HCT116 (cell line): ENCODE data around the gene ZBTB47. TPM values are rescaled to one million over a fixed set of nuclear protein-coding genes. Genes with fewer than 3 reads are reported as not detected.

Source experiments
- ATAC-seq: fragments of 200-7000 bp; cut with Tn5 transposase; 2 replicates; pipeline ENCODE4 v1.9.1; 2020; ENCODE audit warnings: mild to moderate bottlenecking, moderate library complexity
- BruUV-seq: library from RNA; stranded (reverse); fragments of 400-500 nt; replicated peaks from 2 replicates; lab custom pipeline; 2021; lab: Mats Ljungman, UMichigan
- CTCF ChIA-PET: fragments of 300-600 bp; sonication (Branson Sonifier 250); formaldehyde crosslinking; loops from one replicate; lab custom pipeline; 2021; ENCODE audit warnings: antibody characterized with exemption; lab: Charles Lee
- POLR2A ChIA-PET: fragments of 300-600, 350-600 bp; sonication (Branson Sonifier 250); formaldehyde crosslinking; loops from one replicate; lab custom pipeline; 2021; ENCODE audit warnings: antibody characterized with exemption; lab: Charles Lee
- RAD21 ChIA-PET, 2 experiments: fragments of 300-600 bp; sonication (Branson Sonifier 250); formaldehyde crosslinking; loops; one replicate each; lab custom pipeline; 2023; ENCODE audit warnings: low total read pairs in 2 of 2; ENCODE audit not compliant: uncharacterized antibody in 2 of 2, unreplicated experiment in 2 of 2, low non-redundant PET in 1 of 2; lab: Charles Lee
- DNase-seq: peaks from one replicate; pipeline ENCODE4 v3.0.0-alpha.2; 2010; ENCODE audit warnings: low read depth, low spot score
- H2AFZ ChIP-seq: fragments of 200-600 bp; shearing (Covaris generic), sonication (generic); 2 replicates; pipeline ENCODE4 v1.6.1; 2017; ENCODE audit warnings: low read depth, mixed run types, mixed read lengths, antibody characterized with exemption, low read length; ENCODE audit not compliant: poor library complexity, severe bottlenecking
- H3K27ac ChIP-seq: 2 replicates; pipeline ENCODE4 v1.5.1; 2012; ENCODE audit warnings: low read depth, low read length
- H3K27me3 ChIP-seq: fragments of 200-600 bp; sonication (generic); 2 replicates; pipeline ENCODE4 v1.6.1; 2016; ENCODE audit warnings: mixed run types, low read length, mixed read lengths; ENCODE audit not compliant: insufficient read depth
- H3K36me3 ChIP-seq, 2 experiments: fragments of 200-500 bp in 1 of 2; fragments of 200-600 bp in 1 of 2; sonication (Bioruptor generic) in 1 of 2; sonication (generic) in 1 of 2; 2 replicates each; pipeline versions ENCODE4 v1.5.1 to v1.6.1; 2014 to 2016; ENCODE audit warnings: low read length in 2 of 2, inconsistent platforms in 1 of 2, mixed read lengths in 1 of 2, mixed run types in 1 of 2; ENCODE audit not compliant: insufficient read depth in 2 of 2, control insufficient read depth in 1 of 2
- H3K4me1 ChIP-seq, 2 experiments: fragments of 200-600 bp in 1 of 2; sonication (generic) in 1 of 2; 2 replicates each; pipeline versions ENCODE4 v1.5.1 to v1.6.1; 2012 to 2017; ENCODE audit warnings: low read length in 2 of 2, inconsistent platforms in 1 of 2, mild to moderate bottlenecking in 1 of 2, mixed read lengths in 1 of 2, mixed run types in 1 of 2, moderate library complexity in 1 of 2; ENCODE audit not compliant: insufficient read depth in 2 of 2, control insufficient read depth in 1 of 2
- H3K4me2 ChIP-seq: fragments of 200-600 bp; sonication (generic); 2 replicates; pipeline ENCODE4 v1.6.1; 2017; ENCODE audit warnings: mixed run types, low read length, mixed read lengths
- H3K4me3 ChIP-seq, 2 experiments: fragments of 200-600 bp in 1 of 2; sonication (generic) in 1 of 2; replicated peaks in 1 of 2; 2 replicates each; pipeline ENCODE4 v1.5.1; 2011 to 2016; ENCODE audit warnings: low read length in 2 of 2, control low read depth in 1 of 2, low read depth in 1 of 2, mild to moderate bottlenecking in 1 of 2, mixed read lengths in 1 of 2, mixed run types in 1 of 2
- H3K79me2 ChIP-seq: fragments of 200-600 bp; sonication (generic); 2 replicates; pipeline ENCODE4 v1.6.1; 2017; ENCODE audit warnings: mild to moderate bottlenecking, mixed run types, low read length, moderate library complexity, mixed read lengths; ENCODE audit not compliant: insufficient read depth
- H3K9ac ChIP-seq: fragments of 200-600 bp; sonication (generic); 2 replicates; pipeline ENCODE4 v1.6.1; 2016; ENCODE audit warnings: low read length, mixed read lengths
- H3K9me2 ChIP-seq: fragments of 200-600 bp; sonication (generic), shearing (Covaris generic); 2 replicates; pipeline ENCODE4 v1.6.1; 2017; ENCODE audit warnings: mixed run types, mild to moderate bottlenecking, moderate library complexity; ENCODE audit not compliant: insufficient read depth
- H3K9me3 ChIP-seq, 2 experiments: fragments of 200-500 bp in 1 of 2; fragments of 200-600 bp in 1 of 2; sonication (Bioruptor generic) in 1 of 2; sonication (generic) in 1 of 2; 2 replicates each; pipeline ENCODE4 v1.6.1; 2014 to 2017; ENCODE audit warnings: low read length in 2 of 2, mixed read lengths in 2 of 2, inconsistent platforms in 1 of 2, low read depth in 1 of 2, mild to moderate bottlenecking in 1 of 2, mixed run types in 1 of 2, moderate library complexity in 1 of 2; ENCODE audit not compliant: control insufficient read depth in 1 of 2, insufficient read depth in 1 of 2
- H4K20me1 ChIP-seq: fragments of 200-600 bp; sonication (generic), shearing (Covaris generic); 2 replicates; pipeline ENCODE4 v1.6.1; 2017; ENCODE audit warnings: mixed run types, mild to moderate bottlenecking, moderate library complexity; ENCODE audit not compliant: insufficient read depth
- CBX3 ChIP-seq: IDR thresholded peaks from 2 replicates; pipeline ENCODE4 v1.6.1; 2012; ENCODE audit warnings: low read depth
- CEBPB ChIP-seq: IDR thresholded peaks from 2 replicates; pipeline ENCODE4 v1.6.1; 2012; ENCODE audit warnings: low read depth
- EGR1 ChIP-seq: IDR thresholded peaks from 2 replicates; pipeline ENCODE4 v1.6.1; 2012; ENCODE audit warnings: low read depth
- ELF1 ChIP-seq: IDR thresholded peaks from 2 replicates; pipeline ENCODE4 v1.6.1; 2012; ENCODE audit warnings: low read depth, borderline replicate concordance
- EZH2phosphoT487 ChIP-seq: fragments of 200-600 bp; IDR thresholded peaks from 2 replicates; pipeline ENCODE4 v1.6.1; 2018; ENCODE audit warnings: antibody characterized with exemption, borderline replicate concordance
- FOSL1 ChIP-seq: IDR thresholded peaks from 2 replicates; pipeline ENCODE4 v1.6.1; 2012; ENCODE audit warnings: low read depth
- JUND ChIP-seq: IDR thresholded peaks from 2 replicates; pipeline ENCODE4 v1.6.1; 2012
- POLR2A ChIP-seq: IDR thresholded peaks from 2 replicates; pipeline ENCODE4 v1.7.0; 2011; ENCODE audit warnings: borderline replicate concordance; ENCODE audit not compliant: insufficient read depth, insufficient read length; ENCODE audit errors: extremely low read depth
- RAD21 ChIP-seq: IDR thresholded peaks from 2 replicates; pipeline ENCODE4 v1.6.1; 2012; ENCODE audit warnings: low read depth, mild to moderate bottlenecking
- SIN3A ChIP-seq: IDR thresholded peaks from 2 replicates; pipeline ENCODE4 v1.6.1; 2012; ENCODE audit warnings: low read depth
- SP1 ChIP-seq: IDR thresholded peaks from 2 replicates; pipeline ENCODE4 v1.6.1; 2012; ENCODE audit warnings: low read depth
- SRF ChIP-seq: IDR thresholded peaks from 2 replicates; pipeline ENCODE4 v1.6.1; 2012; ENCODE audit warnings: low read depth
- TCF7L2 ChIP-seq: IDR thresholded peaks from 2 replicates; pipeline ENCODE4 v1.7.0; 2011; ENCODE audit warnings: borderline replicate concordance, inconsistent platforms; ENCODE audit not compliant: insufficient read depth, insufficient read length; ENCODE audit errors: extremely low read depth
- YY1 ChIP-seq: IDR thresholded peaks from 2 replicates; pipeline ENCODE4 v1.6.1; 2011; ENCODE audit warnings: low read length, low read depth, moderate library complexity, mild to moderate bottlenecking; ENCODE audit not compliant: insufficient replicate concordance; ENCODE audit errors: extremely low read depth
- ZFX ChIP-seq: fragments of 450-650 bp; IDR thresholded peaks from 2 replicates; pipeline ENCODE4 v1.6.1; 2017
- intact Hi-C: fragments of 100-400 bp; cut with micrococcal nuclease; formaldehyde crosslinking; loops from 2 replicates; pipeline ENCODE4 v1.10.0; 2022
- total RNA-seq: library from RNA; stranded (reverse); gene quantifications from one replicate; pipeline ENCODE4 v1.2.1, GENCODE V29; 2021; ENCODE audit not compliant: unreplicated experiment
- TF ChIP-seq, protein P1 (sequence below): IDR thresholded peaks from 2 replicates; pipeline ENCODE4 v1.6.1; 2012
- TF ChIP-seq, protein P2 (sequence below): IDR thresholded peaks from 2 replicates; pipeline ENCODE4 v1.6.1; 2011; ENCODE audit warnings: mild to moderate bottlenecking, low read length, moderate library complexity; ENCODE audit not compliant: insufficient replicate concordance; ENCODE audit errors: extremely low read depth
- TF ChIP-seq, protein P3 (sequence below), 3 experiments: fragments of 200-600 bp in 1 of 3; sonication (generic) in 1 of 3; IDR thresholded peaks in 2 of 3; conservative IDR thresholded peaks in 1 of 3; 2 replicates each; pipeline ENCODE4 v1.5.1; 2012 to 2017; ENCODE audit warnings: low read depth in 2 of 3, low read length in 2 of 3, antibody characterized with exemption in 1 of 3, borderline replicate concordance in 1 of 3, control low read depth in 1 of 3, mild to moderate bottlenecking in 1 of 3, mixed read lengths in 1 of 3, mixed run types in 1 of 3, moderate library complexity in 1 of 3; ENCODE audit not compliant: insufficient read depth in 1 of 3
- TF ChIP-seq, protein P4 (sequence below): IDR thresholded peaks from 2 replicates; pipeline ENCODE4 v1.6.1; 2012
- TF ChIP-seq, protein P5 (sequence below): IDR thresholded peaks from 2 replicates; pipeline ENCODE4 v1.6.1; 2012; ENCODE audit warnings: low read depth

The ZBTB47 gene
- total RNA-seq, 1 experiment from 2014 or later = 6.3 TPM

DNA sequence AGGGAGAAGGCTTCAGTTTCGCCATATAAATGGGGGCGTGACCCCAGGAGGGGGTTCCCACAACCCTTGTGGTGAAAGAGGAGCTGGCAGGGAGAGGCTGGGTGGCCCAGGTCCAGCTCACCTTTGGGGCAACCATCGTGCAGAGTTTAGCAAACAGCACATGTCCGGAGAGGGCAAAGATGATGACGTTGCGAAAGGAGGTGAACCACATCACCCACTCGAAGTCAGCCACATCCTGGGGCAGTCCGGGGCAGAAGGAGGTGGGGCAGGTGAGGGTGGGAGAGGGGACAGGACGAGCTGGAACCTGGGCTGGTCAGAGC lies 45.4 kb downstream of the ZBTB47 start:
- no peak overlapping the region for H2AFZ ChIP-seq
- no peak overlapping the region for H3K9ac ChIP-seq
- H3K79me2 ChIP-seq = no peaks in the 10 kb centered on the region
- intact Hi-C loops = no loop called here
- H3K27ac ChIP-seq = no peak overlapping the region
- no peak overlapping the region for H3K4me2 ChIP-seq
- H3K4me3 ChIP-seq = no peak overlapping the region
- H3K27me3 ChIP-seq = 0 out of 2 replicates have a peak, but pooled peaks cover 3% of the 10 kb centered on the region
- H4K20me1 ChIP-seq = no peaks in the 10 kb centered on the region
- H3K4me1 ChIP-seq = peaks cover 0 to 3% of the 10 kb centered on the region in 2 experiments; a peak in 1 of 4 replicates
- DNase-seq = no peak
- CTCF ChIA-PET = no interaction called here
- ATAC-seq = no peak
- no peaks in the 10 kb centered on the region for H3K36me3 ChIP-seq
- BruUV-seq = no TSS peak
- TF ChIP-seq POLR2A = no peak
- TF ChIP-seq CBX3 = no peak
- TF ChIP-seq, protein P1, sequence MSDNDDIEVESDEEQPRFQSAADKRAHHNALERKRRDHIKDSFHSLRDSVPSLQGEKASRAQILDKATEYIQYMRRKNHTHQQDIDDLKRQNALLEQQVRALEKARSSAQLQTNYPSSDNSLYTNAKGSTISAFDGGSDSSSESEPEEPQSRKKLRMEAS = no peak
- TF ChIP-seq, protein P2, sequence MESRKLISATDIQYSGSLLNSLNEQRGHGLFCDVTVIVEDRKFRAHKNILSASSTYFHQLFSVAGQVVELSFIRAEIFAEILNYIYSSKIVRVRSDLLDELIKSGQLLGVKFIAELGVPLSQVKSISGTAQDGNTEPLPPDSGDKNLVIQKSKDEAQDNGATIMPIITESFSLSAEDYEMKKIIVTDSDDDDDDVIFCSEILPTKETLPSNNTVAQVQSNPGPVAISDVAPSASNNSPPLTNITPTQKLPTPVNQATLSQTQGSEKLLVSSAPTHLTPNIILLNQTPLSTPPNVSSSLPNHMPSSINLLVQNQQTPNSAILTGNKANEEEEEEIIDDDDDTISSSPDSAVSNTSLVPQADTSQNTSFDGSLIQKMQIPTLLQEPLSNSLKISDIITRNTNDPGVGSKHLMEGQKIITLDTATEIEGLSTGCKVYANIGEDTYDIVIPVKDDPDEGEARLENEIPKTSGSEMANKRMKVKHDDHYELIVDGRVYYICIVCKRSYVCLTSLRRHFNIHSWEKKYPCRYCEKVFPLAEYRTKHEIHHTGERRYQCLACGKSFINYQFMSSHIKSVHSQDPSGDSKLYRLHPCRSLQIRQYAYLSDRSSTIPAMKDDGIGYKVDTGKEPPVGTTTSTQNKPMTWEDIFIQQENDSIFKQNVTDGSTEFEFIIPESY = no peak
- no peak for TF ChIP-seq TCF7L2
- no peak for TF ChIP-seq SRF
- no peak for TF ChIP-seq JUND
- no peak for TF ChIP-seq ZFX
- TF ChIP-seq, protein P3, sequence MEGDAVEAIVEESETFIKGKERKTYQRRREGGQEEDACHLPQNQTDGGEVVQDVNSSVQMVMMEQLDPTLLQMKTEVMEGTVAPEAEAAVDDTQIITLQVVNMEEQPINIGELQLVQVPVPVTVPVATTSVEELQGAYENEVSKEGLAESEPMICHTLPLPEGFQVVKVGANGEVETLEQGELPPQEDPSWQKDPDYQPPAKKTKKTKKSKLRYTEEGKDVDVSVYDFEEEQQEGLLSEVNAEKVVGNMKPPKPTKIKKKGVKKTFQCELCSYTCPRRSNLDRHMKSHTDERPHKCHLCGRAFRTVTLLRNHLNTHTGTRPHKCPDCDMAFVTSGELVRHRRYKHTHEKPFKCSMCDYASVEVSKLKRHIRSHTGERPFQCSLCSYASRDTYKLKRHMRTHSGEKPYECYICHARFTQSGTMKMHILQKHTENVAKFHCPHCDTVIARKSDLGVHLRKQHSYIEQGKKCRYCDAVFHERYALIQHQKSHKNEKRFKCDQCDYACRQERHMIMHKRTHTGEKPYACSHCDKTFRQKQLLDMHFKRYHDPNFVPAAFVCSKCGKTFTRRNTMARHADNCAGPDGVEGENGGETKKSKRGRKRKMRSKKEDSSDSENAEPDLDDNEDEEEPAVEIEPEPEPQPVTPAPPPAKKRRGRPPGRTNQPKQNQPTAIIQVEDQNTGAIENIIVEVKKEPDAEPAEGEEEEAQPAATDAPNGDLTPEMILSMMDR (IDR thresholded peaks at IDR 0.05 in 2 of 3, conservative IDR thresholded peaks at IDR 0.05 in 1 of 3; ENCODE audit: borderline replicate concordance in 1 of 3, insufficient read depth in 1 of 3, low read depth in 2 of 3, low read length in 2 of 3) = no peak
- TF ChIP-seq CEBPB = no peak
- no peak for TF ChIP-seq YY1
- no peak for TF ChIP-seq ELF1
- TF ChIP-seq, protein P4, sequence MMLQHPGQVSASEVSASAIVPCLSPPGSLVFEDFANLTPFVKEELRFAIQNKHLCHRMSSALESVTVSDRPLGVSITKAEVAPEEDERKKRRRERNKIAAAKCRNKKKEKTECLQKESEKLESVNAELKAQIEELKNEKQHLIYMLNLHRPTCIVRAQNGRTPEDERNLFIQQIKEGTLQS = no peak
- TF ChIP-seq SIN3A = no peak
- TF ChIP-seq EGR1 = no peak
- no peak for TF ChIP-seq RAD21
- no peak for TF ChIP-seq EZH2phosphoT487
- TF ChIP-seq, protein P5, sequence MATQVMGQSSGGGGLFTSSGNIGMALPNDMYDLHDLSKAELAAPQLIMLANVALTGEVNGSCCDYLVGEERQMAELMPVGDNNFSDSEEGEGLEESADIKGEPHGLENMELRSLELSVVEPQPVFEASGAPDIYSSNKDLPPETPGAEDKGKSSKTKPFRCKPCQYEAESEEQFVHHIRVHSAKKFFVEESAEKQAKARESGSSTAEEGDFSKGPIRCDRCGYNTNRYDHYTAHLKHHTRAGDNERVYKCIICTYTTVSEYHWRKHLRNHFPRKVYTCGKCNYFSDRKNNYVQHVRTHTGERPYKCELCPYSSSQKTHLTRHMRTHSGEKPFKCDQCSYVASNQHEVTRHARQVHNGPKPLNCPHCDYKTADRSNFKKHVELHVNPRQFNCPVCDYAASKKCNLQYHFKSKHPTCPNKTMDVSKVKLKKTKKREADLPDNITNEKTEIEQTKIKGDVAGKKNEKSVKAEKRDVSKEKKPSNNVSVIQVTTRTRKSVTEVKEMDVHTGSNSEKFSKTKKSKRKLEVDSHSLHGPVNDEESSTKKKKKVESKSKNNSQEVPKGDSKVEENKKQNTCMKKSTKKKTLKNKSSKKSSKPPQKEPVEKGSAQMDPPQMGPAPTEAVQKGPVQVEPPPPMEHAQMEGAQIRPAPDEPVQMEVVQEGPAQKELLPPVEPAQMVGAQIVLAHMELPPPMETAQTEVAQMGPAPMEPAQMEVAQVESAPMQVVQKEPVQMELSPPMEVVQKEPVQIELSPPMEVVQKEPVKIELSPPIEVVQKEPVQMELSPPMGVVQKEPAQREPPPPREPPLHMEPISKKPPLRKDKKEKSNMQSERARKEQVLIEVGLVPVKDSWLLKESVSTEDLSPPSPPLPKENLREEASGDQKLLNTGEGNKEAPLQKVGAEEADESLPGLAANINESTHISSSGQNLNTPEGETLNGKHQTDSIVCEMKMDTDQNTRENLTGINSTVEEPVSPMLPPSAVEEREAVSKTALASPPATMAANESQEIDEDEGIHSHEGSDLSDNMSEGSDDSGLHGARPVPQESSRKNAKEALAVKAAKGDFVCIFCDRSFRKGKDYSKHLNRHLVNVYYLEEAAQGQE = no peak
- TF ChIP-seq FOSL1 = no peak
- no peak for TF ChIP-seq SP1
- TF ChIP-seq, all 23 proteins: peak for 0
- ChIA-PET RAD21 (no interaction called here), POLR2A (no interaction called here)
- Histone ChIP-seq H3K9me3 (no peaks in the 10 kb centered on the region), H3K9me2 (no peaks in the 10 kb centered on the region)
